Measurements from ENCODE around the gene ENG. TPM values are rescaled to one million over a fixed set of nuclear protein-coding genes. Genes with fewer than 3 reads are reported as not detected.

Gene ENG
- total RNA-seq, 1 donor from 2014 or later = not detected

- Histone ChIP-seq H3F3A (ENCODE audit: low read depth) (peaks cover 41% of the 10 kb centered on the region), H3K36me3 (no peaks in the 10 kb centered on the region), H3K9ac (no peak overlapping the region), H2AFZ (replicated peaks) (no peak overlapping the region), H3K27me3 (no peaks in the 10 kb centered on the region), H3K4me2 (no peak overlapping the region), H3K4me3 (no peak overlapping the region), H4K20me1 (ENCODE audit: low read depth) (peaks cover 47% of the 10 kb centered on the region), H3K79me2 (ENCODE audit: low read depth) (peaks cover 38% of the 10 kb centered on the region), H3K9me3 (ENCODE audit: low read depth) (no peaks in the 10 kb centered on the region), H3K4me1 (peaks cover 6% of the 10 kb centered on the region), H3K27ac (no peak overlapping the region)
- no peaks in the 10 kb centered on the region for H3K9me3 Mint-ChIP-seq
- H3K27ac Mint-ChIP-seq = no peak overlapping the region
- peaks cover 5% of the 10 kb centered on the region for H3K27me3 Mint-ChIP-seq (ENCODE audit: insufficient read depth, low read depth)
- H3K4me3 Mint-ChIP-seq = peak overlapping the region; percentile 17
- H3K36me3 Mint-ChIP-seq = peaks cover 30% of the 10 kb centered on the region
- no peak for TF ChIP-seq EZH2 (IDR thresholded peaks at IDR 0.05)
- TF ChIP-seq CTCF (IDR thresholded peaks at IDR 0.05) = no peak
- TF ChIP-seq EZH2phosphoT487 (IDR thresholded peaks at IDR 0.05) = no peak
- no peak for DNase-seq (ENCODE audit: low spot score)
- peaks cover 19% of the 10 kb centered on the region for H3K4me1 Mint-ChIP-seq
These were observed 65.3 kb downstream of the ENG start for GRCh38 chr9:127789179-127789578.

GRCh38 chr9:127788337-127789011 is 66.0 kb downstream of the ENG start:
- H3K36me3 Mint-ChIP-seq = peaks cover 30% of the 10 kb centered on the region
- Histone ChIP-seq H3K9me3 (ENCODE audit: low read depth) (no peaks in the 10 kb centered on the region), H3K4me1 (peaks cover 6% of the 10 kb centered on the region), H3K4me2 (no peak overlapping the region), H4K20me1 (ENCODE audit: low read depth) (peaks cover 47% of the 10 kb centered on the region), H3K4me3 (no peak overlapping the region), H2AFZ (replicated peaks) (no peak overlapping the region), H3K79me2 (ENCODE audit: low read depth) (peaks cover 38% of the 10 kb centered on the region), H3F3A (ENCODE audit: low read depth) (peaks cover 40% of the 10 kb centered on the region), H3K36me3 (no peaks in the 10 kb centered on the region), H3K9ac (no peak overlapping the region), H3K27ac (no peak overlapping the region), H3K27me3 (no peaks in the 10 kb centered on the region)
- DNase-seq (ENCODE audit: low spot score) = no peak
- TF ChIP-seq CTCF (IDR thresholded peaks at IDR 0.05) = no peak
- TF ChIP-seq EZH2 (IDR thresholded peaks at IDR 0.05) = no peak
- no peak for TF ChIP-seq EZH2phosphoT487 (IDR thresholded peaks at IDR 0.05)
- H3K4me1 Mint-ChIP-seq = peaks cover 25% of the 10 kb centered on the region
- H3K27me3 Mint-ChIP-seq (ENCODE audit: insufficient read depth, low read depth) = peaks cover 7% of the 10 kb centered on the region
- H3K27ac Mint-ChIP-seq = no peak overlapping the region
- peak overlapping the region; percentile 48 for H3K4me3 Mint-ChIP-seq
- no peaks in the 10 kb centered on the region for H3K9me3 Mint-ChIP-seq

- peaks cover 38% of the 10 kb centered on the region for H3K79me2 ChIP-seq (ENCODE audit: low read depth)
- Mint-ChIP-seq H3K9me3 (no peaks in the 10 kb centered on the region), H3K27me3 (ENCODE audit: insufficient read depth, low read depth) (peaks cover 8% of the 10 kb centered on the region), H3K4me3 (peak overlapping the region; percentile 94), H3K36me3 (peaks cover 27% of the 10 kb centered on the region), H3K4me1 (peaks cover 29% of the 10 kb centered on the region), H3K27ac (no peak overlapping the region)
- H3K36me3 ChIP-seq = no peaks in the 10 kb centered on the region
- no peak for DNase-seq (ENCODE audit: low spot score)
- no peaks in the 10 kb centered on the region for H3K27me3 ChIP-seq
- peak overlapping the region; percentile 100 for H3K4me3 ChIP-seq
- H3K9ac ChIP-seq = peak overlapping the region; percentile 80
- peaks cover 32% of the 10 kb centered on the region for H3F3A ChIP-seq (ENCODE audit: low read depth)
- peaks cover 6% of the 10 kb centered on the region for H3K4me1 ChIP-seq
- H2AFZ ChIP-seq (replicated peaks) = no peak overlapping the region
- H3K9me3 ChIP-seq (ENCODE audit: low read depth) = no peaks in the 10 kb centered on the region
- peaks cover 41% of the 10 kb centered on the region for H4K20me1 ChIP-seq (ENCODE audit: low read depth)
- H3K4me2 ChIP-seq = peak overlapping the region; percentile 95
- TF ChIP-seq CTCF (IDR thresholded peaks at IDR 0.05) (peak; percentile 47), EZH2phosphoT487 (IDR thresholded peaks at IDR 0.05) (no peak), EZH2 (IDR thresholded peaks at IDR 0.05) (no peak)
- peak overlapping the region; percentile 83 for H3K27ac ChIP-seq
These were observed 67.7 kb downstream of the ENG start for GRCh38 chr9:127786773-127787104.

All from neural progenitor cell (in vitro differentiated cells).